ENCODE measurements around the gene FGD2.
A peak's percentile ranks its signal among the peaks of the same experiment; 100 is the strongest.

DNA sequence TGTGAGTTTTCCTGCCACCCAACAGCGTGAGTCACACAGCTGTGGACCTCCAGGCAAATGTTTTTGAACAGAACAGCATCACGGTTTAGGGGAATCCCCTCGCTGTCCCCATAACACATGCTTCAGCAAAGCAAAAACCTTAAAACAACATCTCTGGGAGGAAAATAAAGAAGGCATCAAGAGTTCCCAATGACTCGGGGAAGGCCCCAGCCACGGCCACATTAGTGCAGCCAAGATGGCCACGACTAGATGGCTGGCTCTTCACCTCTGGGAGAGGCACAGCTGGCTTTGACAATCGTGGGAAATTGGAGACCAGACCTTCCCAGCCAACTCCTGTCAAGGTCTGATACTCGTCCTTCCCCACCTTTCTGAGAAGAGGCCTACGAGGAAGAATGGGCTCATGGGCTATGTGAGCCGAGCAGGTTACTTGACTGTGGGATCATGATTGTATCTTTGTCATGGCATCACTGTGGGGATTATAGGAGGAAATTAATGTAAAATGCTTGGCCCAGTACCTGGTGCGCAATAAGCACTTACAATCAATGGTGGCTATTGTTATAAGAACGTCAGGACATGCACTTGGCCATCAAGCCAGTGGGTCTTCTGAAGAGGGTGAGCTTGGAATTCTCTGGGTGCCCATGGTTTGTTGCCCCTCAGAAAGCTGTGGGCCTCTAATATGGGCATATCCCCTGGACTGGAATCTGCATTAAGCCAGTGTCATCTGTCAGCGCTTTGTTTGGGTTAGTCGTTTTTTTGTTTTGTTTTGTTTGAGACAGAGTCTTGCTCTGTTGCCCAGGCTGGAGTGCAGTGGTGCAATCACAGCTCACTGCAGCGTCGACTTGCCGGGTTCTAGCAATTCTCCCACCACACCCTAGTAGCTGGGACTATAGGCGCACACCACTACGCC, 43.6 kb downstream of the FGD2 start:
- TF ChIP-seq, protein P1, sequence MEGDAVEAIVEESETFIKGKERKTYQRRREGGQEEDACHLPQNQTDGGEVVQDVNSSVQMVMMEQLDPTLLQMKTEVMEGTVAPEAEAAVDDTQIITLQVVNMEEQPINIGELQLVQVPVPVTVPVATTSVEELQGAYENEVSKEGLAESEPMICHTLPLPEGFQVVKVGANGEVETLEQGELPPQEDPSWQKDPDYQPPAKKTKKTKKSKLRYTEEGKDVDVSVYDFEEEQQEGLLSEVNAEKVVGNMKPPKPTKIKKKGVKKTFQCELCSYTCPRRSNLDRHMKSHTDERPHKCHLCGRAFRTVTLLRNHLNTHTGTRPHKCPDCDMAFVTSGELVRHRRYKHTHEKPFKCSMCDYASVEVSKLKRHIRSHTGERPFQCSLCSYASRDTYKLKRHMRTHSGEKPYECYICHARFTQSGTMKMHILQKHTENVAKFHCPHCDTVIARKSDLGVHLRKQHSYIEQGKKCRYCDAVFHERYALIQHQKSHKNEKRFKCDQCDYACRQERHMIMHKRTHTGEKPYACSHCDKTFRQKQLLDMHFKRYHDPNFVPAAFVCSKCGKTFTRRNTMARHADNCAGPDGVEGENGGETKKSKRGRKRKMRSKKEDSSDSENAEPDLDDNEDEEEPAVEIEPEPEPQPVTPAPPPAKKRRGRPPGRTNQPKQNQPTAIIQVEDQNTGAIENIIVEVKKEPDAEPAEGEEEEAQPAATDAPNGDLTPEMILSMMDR (conservative IDR thresholded peaks at IDR 0.05; ENCODE audit: low read depth, low read length) = no peak
- TF ChIP-seq MXI1 (IDR thresholded peaks at IDR 0.05; ENCODE audit: borderline replicate concordance, low read depth, low read length) (peak; percentile 64; the same call in 1 of the 2 replicates), POLR2A (IDR thresholded peaks at IDR 0.05; ENCODE audit: low read depth, low read length) (no peak), BHLHE40 (IDR thresholded peaks at IDR 0.05; ENCODE audit: low read depth, low read length) (peak; percentile 63), MAFK (IDR thresholded peaks at IDR 0.05; ENCODE audit: low read depth, low read length) (no peak), ELK1 (IDR thresholded peaks at IDR 0.05; ENCODE audit: borderline replicate concordance, low read depth, low read length) (no peak), RFX5 (IDR thresholded peaks at IDR 0.05; ENCODE audit: low read depth, low read length) (no peak), RCOR1 (IDR thresholded peaks at IDR 0.05; ENCODE audit: insufficient replicate concordance, low read length) (peak; percentile 37), CHD1 (IDR thresholded peaks at IDR 0.05; ENCODE audit: low read depth, low read length) (no peak), CEBPB (IDR thresholded peaks at IDR 0.05; ENCODE audit: low read depth, low read length) (no peak), MAZ (IDR thresholded peaks at IDR 0.05; ENCODE audit: borderline replicate concordance, low read depth, low read length) (peak; percentile 55; the same call in 1 of the 2 replicates), FOS (IDR thresholded peaks at IDR 0.05; ENCODE audit: low read depth, low read length) (peak; percentile 80; the same call in 1 of the 2 replicates)
